Stimulated activated CD8-positive, alpha-beta memory T cell treated with anti-CD3 and anti-CD28 coated beads, Interleukin-12 subunit alpha, Interleukin-12 subunit beta, amount 100 ng/mL, for 1 hour (primary cell): Measurements from ENCODE around the gene PLCB3.
"Not testable (repeated sequence)": the region's sequence is repeated elsewhere in the genome, so short reads cannot be mapped to it uniquely, and the experiment has no call there.

Experiments
- DNase-seq: peaks from one replicate; pipeline ENCODE4 v3.0.0-alpha.2; 2020; ENCODE audit warnings: low read depth

The PLCB3 gene

DNA sequence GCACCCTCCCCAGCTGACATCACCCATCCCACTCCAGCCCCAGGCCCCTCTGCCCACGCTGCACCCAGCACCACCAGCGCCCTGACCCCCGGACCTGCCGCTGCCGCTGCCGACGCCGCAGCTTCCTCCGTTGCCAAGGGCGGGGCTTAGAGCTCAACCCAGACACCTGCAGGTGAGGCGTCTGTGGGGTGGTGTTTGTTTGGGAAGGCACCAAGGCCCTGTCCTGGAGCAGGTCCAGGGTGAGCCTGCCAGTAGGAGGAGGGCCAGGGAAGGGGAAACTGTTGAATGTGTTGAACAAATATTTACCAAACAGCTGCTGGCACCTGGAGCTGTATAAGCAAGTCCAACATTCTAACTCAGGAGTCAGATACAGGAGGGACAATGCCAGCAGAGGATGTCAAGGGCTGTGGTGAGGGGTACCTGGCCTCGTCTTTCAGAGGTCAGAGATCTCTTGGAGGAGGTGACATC is 13.8 kb upstream of the PLCB3 start:
- no peak for DNase-seq

DNA sequence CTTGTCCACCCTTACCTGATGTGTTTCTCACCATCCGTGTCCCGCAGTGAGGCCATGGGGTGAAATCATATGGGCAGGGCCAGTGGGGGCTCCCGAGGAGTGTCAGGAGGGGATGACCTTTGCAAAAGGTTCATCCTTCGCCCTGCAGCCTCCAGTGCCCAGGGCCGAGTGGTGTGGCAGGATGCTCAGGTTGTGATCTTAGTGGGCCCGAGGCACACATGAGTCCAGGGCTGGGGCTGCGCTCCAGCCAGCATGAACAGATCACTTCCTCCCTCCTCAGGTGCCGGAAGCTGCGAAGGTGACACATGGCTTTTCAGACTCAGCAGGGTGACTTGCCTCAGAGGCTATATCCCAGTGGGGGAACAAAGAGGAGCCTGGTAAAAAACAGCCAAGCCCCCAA is 13.3 kb upstream of the PLCB3 start:
- DNase-seq, result no peak

DNA sequence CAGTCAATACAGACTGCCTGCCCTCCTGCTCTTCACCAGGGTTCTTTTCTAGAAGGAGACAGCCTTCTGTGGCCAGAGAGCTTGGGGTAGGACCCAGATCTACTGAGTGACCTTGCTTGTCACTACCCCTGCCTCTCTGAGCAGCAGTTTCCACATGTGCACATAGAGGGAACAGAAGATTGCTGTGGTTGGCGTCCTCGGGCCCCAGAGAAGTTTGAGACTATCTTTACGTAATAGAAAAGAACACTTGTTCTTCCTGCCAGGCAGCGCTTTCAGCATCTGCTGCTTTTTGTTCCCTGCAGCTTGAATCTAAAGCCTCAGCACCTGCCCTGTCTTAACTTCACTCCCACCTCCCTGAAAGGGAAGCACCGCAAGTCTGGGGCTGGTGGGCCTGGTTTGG is 12.3 kb upstream of the PLCB3 start:
- DNase-seq, result no peak

DNA sequence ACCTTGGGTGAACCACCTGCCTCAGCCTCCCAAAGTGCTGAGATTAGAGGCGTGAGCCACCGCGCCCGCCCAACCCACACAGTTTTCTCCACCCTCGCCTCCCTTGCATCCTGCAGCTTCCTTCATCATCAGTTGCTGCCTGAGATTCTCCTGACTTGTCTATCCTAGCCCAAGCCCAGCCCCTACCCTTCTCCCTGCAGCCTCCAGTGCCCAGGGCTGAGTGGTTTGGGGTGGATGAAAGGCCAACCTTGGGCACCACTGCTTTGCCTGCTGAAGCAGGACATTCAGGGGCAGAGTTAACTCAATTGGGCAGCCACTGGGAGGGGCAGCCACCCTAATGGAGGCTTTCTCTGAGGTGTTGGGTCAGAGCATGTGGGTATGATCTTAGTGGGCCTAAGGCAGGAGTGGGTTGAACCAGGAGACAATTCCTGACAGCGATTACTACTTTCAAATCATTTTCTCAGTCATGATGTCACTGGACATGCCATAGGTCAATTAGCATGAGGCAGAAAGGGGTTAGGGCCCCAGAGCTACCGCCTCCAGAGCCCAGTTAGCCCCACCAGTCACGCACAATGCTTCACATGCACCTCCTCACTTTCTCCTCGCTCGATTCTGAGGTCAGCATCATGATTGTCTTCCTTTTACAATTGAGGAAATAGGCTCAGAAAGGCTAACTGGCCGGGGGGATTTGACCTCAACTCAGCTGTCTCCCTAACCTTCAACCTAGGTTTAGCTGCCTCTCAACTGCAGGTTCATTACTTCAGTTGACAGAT is 11.5 kb upstream of the PLCB3 start:
- DNase-seq, result no peak

DNA sequence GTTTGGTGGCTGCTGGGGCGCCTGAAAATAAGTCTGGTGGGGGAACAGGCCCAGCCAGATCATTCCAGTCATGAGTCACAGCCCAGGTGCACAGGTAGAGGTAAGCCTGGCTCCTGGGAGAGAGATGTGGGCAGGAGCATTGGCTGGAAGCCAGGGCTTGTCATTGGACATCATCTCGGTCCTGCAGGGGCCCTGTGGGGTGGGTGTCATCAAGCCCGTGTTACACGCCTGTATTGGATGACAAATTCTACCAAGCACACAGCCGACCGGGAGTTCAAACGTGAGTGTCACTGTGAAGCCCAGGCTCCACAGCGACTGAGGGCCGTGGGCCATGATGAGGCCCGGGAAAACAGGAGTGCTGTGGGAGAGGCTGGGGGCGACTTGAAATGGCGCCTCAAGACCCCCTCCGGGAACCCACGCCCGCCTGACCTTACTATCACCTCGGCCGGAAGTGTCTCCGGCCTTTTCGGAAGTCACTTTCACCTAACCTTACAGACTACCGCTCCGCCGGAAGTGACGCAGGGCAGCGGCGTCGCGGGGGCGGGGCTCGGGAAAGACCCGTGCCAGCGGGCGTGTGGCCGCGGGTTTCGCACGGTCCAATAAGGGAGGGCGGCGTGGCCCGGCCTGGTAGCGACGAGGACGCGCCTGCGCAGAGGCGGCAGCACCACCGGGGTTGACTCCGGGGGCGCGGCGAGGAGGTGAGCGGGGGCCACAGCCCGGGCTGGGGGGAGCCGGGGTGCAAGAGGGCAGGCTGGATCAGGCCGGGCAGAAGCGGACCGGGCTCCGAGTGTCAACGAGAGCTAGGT is 10.7 kb upstream of the PLCB3 start, which contains the start of gene FKBP2:
FKBP2 (plus strand) TSS at position 661 of the 806 bp plus-strand sequence. CDS start 1,293 bp downstream, outside the sequence.
- peak; percentile 96 for DNase-seq

DNA sequence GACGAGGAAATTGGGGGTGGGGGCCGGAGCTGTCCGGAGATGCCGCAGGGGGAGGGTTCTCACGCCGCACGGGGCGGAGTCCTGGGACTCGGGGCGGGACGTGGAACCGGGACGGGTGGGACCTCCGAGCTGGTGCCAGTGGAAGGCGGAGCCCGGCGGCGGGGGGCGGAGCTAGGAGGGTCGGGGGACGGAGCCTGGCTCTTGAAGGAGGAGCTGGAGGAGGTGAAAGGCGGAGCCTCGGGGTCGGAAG is 10.2 kb upstream of the PLCB3 start:
- peak; percentile 99 for DNase-seq

DNA sequence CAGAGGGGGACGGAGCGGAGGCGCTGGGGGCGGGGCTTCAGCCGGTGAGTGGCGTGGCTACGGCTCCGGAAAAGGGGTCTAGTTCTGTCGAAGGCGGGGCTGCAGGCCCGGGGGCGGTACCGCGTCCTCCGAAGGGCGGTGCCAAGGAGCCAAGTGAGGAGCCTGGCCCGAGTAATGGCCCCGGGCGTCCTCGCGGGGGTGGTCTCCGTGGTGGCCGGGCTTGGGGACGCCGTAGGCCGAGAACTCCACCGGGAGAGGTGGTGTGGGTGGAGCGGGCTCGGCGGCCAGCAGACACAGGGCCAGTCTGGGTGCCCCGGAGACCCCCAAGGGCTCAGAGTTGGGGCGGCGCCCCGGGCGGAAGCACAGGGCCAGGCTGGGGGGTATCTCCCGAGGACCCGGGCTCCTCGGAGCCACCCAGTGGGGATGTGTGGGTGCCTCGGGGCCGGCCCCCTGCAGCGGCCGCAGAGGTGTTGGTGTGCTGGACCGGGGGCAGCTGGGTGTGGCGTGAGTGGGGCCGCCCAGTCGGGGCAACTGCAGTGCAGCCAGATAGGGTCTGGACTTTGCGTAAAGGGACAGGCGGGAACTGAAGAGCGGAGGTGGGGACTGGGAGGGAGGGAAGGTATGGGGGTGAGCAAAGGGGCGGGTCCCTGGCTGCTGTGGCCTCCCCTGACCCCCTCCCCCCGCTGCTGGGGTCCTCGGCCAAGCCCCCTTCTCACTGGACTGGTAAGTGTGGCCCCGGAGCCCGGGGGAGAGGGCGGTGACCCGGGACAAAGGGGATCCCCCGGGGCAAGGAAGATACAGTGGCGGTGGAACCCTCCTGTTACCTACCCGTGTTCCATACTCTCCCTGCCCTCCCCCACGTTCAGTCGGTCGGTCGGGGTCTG is 9.6 kb upstream of the PLCB3 start:
- DNase-seq, result no peak

DNA sequence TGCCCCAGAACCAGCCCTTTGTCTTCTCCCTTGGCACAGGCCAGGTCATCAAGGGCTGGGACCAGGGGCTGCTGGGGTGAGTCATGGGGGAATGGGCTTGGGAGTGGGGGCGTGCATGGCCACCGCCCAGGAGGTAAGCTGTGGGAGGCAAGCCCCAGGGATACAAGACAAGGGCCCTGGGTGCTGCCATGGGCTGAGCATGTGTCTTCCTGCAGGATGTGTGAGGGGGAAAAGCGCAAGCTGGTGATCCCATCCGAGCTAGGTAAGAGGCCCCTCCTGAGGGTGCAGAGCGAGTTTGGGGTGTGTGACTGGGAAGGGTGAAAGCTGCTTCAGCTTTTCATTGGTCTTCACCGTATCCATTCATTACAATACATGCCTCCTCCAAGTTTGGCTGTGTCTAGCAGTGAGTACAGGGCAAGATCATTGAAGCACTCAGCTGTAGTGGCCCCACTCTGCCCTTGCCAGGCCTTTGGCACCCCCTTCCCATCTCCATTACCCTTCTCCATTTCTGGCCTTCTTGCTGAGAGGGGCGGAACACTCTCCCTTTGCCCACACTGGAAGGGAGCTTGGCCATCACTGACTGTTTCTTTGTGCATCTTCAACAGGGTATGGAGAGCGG is 8.0 kb upstream of the PLCB3 start:
- no peak for DNase-seq

DNA sequence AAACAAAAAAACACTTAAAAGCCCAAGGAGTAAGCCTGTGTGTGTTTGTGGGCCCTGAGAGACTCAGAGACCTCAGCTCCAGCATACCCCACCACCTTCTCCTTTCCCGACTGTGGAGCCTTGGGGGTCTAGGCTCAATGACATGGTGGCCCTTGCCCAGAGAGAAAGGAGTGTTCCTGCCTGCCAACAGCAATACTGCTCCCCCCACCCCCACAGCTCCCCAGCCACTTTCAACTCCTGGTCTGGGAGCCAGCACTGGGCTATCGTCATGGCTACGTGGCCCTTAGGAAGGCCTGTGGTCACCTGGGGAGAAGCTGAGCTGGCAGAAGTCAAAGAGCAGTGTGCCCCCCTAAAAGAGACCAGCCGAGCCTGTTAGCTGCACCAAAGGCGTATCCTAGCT is 7.2 kb upstream of the PLCB3 start:
- DNase-seq, result no peak

DNA sequence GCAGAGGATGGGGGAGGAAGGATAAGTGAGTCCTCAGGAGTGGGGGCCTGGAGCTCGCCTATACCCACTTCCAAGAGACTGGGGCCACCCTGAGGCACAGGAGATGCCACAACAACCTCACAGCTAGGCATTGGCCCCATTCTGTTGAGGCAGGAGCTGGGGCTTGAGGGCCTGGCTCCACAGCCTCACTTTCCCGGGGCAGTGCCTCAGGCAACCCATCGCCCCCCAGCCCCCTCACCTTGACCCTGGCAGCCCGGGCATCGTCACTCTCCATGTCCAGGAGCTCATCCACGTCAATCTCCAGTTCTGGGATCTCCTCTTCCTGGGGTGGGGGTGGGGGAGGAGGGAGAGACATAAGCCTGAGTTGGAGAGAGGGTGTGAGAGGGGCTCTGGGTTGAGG is 6.4 kb upstream of the PLCB3 start:
- no peak for DNase-seq

DNA sequence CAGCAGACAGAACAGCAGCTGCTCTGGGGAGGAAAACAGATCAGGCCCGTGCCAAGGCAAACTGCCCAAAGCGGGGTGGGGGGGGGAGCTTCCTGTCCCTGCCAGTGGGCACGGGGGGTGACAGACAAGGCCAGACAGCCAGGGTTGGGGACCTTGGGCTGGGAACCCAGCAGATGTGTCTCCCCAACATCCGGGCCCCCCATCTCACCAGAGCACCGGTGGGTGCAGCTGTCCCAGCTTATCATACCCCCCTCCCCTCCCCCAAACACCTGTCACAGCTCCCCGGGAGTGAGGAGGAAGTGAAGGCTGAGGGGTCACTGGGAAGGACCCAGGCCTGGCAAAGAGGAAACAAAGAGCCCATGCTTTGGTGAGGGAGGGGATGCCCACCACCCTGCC is 5.9 kb upstream of the PLCB3 start:
- no peak for DNase-seq

DNA sequence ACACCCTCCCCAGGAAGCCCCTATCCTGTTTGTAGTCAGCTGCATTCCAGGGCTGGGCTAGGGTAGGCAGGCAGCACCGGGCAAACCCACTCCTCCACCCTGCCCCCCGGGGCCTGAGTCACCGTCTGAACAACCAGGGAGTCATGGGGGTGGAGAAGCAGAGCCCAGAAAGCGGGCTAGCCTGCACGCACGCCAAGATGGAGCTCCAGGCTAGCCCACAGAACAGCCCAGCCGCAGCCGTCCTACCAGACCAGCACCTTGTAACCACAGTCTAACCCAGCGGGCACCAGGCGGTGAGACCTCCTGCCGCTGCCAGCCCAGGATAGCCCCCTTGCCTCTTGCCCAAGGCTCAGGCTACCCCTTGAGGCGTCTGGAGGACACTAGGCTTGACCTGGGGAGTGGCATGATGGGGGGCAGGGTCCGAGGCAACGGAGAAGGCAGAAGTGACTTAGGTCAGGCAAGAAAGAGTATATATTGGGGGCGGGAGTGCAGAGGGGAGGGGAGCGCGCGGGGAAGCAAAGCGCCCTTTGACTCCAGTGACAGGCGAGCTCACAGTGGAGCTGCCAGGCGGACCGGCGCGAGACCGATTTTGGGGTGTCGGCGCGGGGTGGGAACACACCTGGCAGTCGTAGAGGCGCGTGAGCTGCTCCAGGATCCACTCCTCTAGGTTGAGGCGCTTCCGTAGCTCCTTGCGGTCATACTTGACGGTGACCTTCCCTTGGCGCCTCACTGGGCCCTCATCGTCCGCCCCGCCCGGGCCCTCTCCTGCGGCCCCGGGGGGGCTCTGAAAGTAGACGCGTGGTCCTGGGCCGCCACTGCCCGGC is 5.3 kb upstream of the PLCB3 start:
- DNase-seq, result no peak

DNA sequence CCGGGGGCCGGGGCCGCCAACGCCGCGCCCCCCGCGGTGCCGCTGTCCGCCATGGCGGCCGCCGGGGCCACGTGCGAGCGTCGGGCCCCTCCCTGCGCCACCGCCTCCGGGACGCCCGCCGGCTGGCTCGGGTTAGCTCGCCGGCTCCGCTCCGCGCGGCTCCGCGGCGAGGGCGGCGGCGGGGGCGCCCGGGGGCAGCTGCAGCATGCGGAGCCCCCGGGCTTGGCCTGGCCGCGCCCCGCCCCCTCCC is 4.8 kb upstream of the PLCB3 start:
- not testable (repeated sequence) for DNase-seq

DNA sequence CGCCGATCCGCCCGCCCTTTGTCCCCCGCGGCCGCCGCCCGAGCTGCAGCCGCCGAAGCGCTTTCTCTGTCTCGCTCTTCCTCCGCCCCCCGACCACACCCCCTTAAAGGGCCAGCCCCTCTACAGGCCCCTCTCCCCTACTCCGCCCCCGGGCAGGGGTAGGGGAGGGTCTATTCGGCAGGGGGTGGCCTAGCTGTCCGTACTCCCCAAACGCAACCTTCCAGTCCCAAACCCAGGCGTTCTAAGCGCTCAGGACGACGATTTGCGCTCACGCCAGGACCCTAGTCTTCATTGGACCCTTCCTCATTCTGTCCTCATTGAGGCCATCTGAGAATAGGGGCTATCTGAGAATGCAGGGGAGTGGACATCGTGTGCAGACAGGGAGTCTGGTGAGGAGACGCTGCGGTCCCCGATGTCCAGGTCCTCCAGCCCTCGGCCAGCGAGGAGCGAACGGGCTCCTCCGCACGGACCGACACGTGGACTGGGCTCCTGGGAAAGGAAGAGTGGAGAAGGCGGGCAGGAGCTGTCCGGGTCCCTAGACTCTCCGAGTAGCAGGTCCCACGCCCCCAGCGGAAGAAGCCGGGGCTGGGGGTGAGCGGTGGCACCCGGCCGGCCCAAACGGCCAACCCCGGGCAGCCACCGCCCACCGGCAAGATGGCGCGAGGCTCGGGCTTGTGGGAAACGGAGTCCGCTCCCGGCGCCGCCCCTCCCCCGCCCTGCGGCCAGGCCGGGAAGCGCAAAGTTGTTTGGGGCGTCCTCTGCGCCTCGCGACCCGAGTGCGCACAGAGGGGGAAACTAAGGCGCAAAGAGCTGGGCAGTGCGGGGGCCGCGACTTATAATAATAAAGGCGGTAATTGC is 4.2 kb upstream of the PLCB3 start, which contains the start of gene PPP1R14B:
PPP1R14B (minus strand) TSS at position 73 of the 858 bp plus-strand sequence. CDS start 270 bp downstream, outside the sequence.
- DNase-seq, result no peak

DNA sequence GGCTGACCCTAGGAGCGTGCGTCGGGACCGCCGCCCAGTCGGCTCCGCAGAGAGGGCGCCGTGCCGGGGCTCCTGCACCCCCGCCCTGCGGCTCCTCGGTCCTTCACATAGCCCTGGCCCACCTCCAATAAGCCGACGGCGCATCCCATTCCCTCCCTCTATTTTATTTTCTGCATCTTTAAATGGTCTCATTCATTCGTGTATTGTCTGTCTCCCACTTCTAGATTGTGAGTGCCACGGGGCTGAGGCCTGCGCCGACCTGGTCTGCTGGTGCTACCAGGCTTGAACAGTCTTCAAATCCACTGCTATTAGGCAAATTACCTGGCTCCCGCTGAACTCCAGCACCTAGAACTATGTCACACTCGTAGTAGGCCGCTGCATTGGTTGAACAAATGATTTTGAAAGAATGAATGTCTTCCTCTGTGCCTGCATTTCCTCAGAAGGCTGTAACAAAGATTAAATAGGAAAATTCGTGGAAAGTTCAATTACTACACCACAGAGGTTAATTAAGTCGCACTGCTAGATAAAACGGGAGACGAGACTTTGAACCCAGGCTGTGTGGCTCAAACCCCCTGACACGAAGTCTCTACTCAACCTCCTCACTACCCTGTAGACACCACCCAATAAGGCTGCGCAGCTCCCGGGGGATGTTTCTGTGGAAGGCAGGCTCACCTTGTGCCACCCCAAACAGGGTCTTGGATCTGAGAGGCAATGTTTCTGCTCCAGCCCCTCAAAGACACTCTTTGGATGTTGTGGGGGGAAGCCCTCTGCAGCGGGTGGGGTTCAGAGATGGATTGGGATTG is 3.4 kb upstream of the PLCB3 start:
- DNase-seq, result no peak

DNA sequence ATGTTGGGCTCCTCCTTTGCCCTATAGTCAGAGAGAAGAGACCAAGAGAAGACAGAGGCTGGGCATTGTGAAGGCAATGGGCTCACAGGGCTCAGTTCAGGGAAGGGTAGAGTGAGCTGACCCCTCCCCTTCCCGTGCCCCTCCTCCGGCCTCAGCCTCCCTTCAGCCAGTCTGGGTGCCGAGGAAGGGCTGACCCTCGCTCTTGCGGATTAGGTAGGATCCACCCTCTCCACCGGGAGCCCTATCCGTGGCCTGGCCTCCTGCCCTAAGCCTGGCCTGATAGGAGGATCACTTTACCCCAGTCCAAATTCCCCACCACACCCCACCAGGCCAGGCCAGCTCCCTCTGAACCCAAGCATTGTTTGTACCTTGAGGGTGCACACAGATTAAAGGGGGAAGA is 2.8 kb upstream of the PLCB3 start:
- no peak for DNase-seq

DNA sequence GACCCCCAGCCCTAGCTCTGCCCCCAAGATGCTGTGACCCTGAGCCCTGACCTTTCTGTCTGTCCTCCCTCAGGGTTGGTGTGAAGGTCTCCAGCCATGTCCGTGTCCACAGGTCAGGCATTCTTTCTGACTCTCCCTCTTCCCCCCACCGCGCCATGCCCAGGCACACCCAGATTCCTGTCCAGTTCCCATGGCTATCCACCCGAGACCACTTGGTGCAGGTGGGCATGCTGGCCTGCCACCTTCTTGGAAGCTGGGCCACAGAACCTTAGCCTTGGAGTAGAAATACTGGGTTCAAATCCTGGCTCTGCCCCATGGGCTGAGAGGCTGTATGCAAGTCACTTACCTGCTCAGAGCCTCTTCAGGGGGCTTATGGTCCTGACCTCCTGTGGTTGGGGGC is 2.3 kb upstream of the PLCB3 start:
- DNase-seq, result no peak

DNA sequence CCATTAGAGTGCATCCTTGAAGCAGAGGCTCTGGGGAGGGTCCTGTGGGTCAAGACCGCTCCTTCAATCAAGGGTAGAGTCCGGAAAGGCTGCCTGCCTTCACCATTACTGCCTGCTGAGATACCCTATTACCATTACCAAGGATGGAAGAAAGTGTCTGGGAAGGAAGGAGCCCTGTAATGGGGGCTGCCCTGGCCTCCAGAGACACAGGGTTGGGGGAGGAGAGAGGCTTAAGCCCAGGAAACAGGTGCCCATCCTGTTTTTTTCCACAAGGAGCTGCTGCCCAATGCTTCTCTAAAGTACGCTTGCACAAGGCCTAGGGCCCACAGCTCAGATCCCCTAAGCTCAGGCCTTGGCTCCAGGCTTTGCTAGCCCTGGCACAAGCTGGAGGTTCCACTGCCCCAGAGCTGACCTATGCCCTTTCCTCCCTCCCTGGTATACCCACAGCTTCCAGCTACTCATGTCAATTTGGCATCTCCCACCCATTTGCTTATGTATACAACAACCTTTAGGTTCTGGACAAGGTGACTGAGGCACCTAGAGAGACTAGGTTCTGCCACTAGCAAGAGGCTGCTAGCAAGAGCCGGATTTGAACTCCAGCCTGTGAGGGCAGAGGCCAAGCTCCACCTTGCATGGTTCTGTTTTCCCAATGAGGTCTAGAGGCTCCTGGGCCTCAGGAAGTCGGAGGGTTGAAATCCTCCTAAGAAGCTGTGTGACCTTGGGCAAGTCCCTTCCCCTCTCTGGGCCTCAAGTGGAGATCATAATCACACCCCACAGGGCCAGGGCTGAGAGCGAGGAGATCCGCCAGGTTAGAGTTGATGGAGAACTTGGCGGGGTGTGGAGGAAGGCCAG is 1.5 kb upstream of the PLCB3 start:
- DNase-seq, result no peak
